Heart left ventricle (tissue), 16 donors: ENCODE results near the gene FOXN1. TPM values are rescaled to one million over a fixed set of nuclear protein-coding genes. Genes with fewer than 3 reads are reported as not detected.

Source experiments
- ATAC-seq, 4 donors: fragments of 200-7000 bp; cut with Tn5 transposase; one replicate each; pipeline ENCODE4 v1.9.1; 2020 to 2022; ENCODE audit warnings: moderate library complexity in 4 of 4, mild to moderate bottlenecking in 3 of 4, moderate number of reproducible peaks in 1 of 4
- DNase-seq, 5 donors: peaks; one replicate each; pipeline ENCODE4 v3.0.0-alpha.2; 2020
- H3K27ac ChIP-seq, 12 donors: fragments of 200-600 bp; sonication (generic) in 4 of 12; one replicate each; pipeline versions ENCODE4 v1.5.0 to v1.8.0; 2016 to 2022; ENCODE audit warnings: mild to moderate bottlenecking in 2 of 12
- H3K27me3 ChIP-seq, 9 donors: fragments of 200-600 bp; sonication (generic) in 2 of 9; one replicate each; pipeline versions ENCODE4 v1.5.1 to v1.8.0; 2016 to 2022; ENCODE audit warnings: mild to moderate bottlenecking in 3 of 9
- H3K36me3 ChIP-seq, 9 donors: fragments of 200-600 bp; sonication (generic) in 2 of 9; one replicate each; pipeline versions ENCODE4 v1.5.0 to v1.8.0; 2018 to 2022; ENCODE audit warnings: mild to moderate bottlenecking in 2 of 9
- H3K4me1 ChIP-seq, 12 donors: fragments of 200-600 bp; sonication (generic) in 4 of 12; one replicate each; pipeline versions ENCODE4 v1.5.0 to v1.8.0; 2016 to 2022; ENCODE audit warnings: mild to moderate bottlenecking in 3 of 12
- H3K4me3 ChIP-seq, 12 donors: fragments of 200-600 bp; sonication (generic) in 4 of 12; one replicate each; pipeline versions ENCODE4 v1.5.0 to v1.8.0; 2017 to 2022; ENCODE audit warnings: mild to moderate bottlenecking in 9 of 12, moderate library complexity in 4 of 12
- H3K9me3 ChIP-seq, 12 donors: fragments of 200-600 bp; sonication (generic) in 4 of 12; one replicate each; pipeline versions ENCODE4 v1.5.0 to v1.8.0; 2016 to 2022; ENCODE audit warnings: mild to moderate bottlenecking in 1 of 12
- POLR2A ChIP-seq, 2 donors: fragments of 450-650 bp; IDR thresholded peaks; one replicate each; pipeline ENCODE4 v1.6.1; 2017; ENCODE audit warnings: antibody characterized with exemption in 2 of 2, mild to moderate bottlenecking in 2 of 2, moderate library complexity in 2 of 2
- WGBS, 4 donors: extraction: QIAGEN DNeasy Blood & Tissue Kit in 2 of 4; methylation state at CpG; one replicate each; pipeline versions ENCODE4 v1.1.5 to v1.1.7; 2013 to 2018; 5-methylcytosine and 5-hydroxymethylcytosine counted together
- intact Hi-C, 10 donors: fragments of 100-400 bp; cut with DNase I; formaldehyde crosslinking; loops; one replicate each; pipeline versions ENCODE4 v1.11.1 to v1.14.2; 2022
- polyA plus RNA-seq, 2 donors: library from polyadenylated mRNA; stranded (reverse); fragments of 200-250 nt; gene quantifications; one replicate each; pipeline ENCODE4 v1.2.3, GENCODE V29; 2013
- total RNA-seq, 9 donors: library from RNA; depleted of rRNA in 2 of 9; stranded (reverse); fragments of >200 nt in 2 of 9; fragmentation: NEBNext Ultra II Directional in 3 of 9; extraction: Animal tissue kit (Norgen Biotek cat#: 25700) in 3 of 9; gene quantifications; one replicate each; pipeline versions ENCODE4 v1.1.0 to v1.2.4, GENCODE V29; 2016 to 2023
- TF ChIP-seq, protein P1 (sequence below), 12 donors: fragments of 200-600 bp; sonication (generic) in 4 of 12; IDR thresholded peaks; one replicate each; pipeline versions ENCODE4 v1.5.0 to v1.8.0; 2018 to 2022; ENCODE audit warnings: antibody characterized with exemption in 12 of 12, mild to moderate bottlenecking in 5 of 12
- donor health status: ischemic (EF 13 %, LVEDD 7.1; RV severe dilation, severe dysfunction).
- donor health status: healthy with polysubstance abuse.
- donor health status: DM: no; HTN: yes; CAD: no.
- donor health status: DM: no; HTN: no; CAD: no.
- donor health status: ischemic (EF 25% LVEDD 6.9; RV normal size, moderate dysfunction).
- donor health status: ischemic (EF 25% LVEDD 5.7; RV mildly dilated, moderate dysfunction).
- donor health status: healthy.
- donor health status: DM: yes; HTN: yes; CAD: no.
- donor health status: ischemic (EF 35%, LVEDD 5.7; RV mildly dilated, moderate dysfunction).
- donor health status: nonischemic (EF 11% LVEDD 7.7; RV severe dilation, severe dysfunction).
- donor health status: DM: yes; HTN: yes; CAD: no.
- donor health status: PGD.
- donor health status: ischemic (EF 29% LVEDD 5.4; RV normal size, mild dysfunction).
- donor health status: nonischemic (EF 23%, LVEDD 6.1; RV moderate dilation, normal function).

Gene FOXN1
- total and polyA plus RNA-seq, 11 donors = not detected

DNA sequence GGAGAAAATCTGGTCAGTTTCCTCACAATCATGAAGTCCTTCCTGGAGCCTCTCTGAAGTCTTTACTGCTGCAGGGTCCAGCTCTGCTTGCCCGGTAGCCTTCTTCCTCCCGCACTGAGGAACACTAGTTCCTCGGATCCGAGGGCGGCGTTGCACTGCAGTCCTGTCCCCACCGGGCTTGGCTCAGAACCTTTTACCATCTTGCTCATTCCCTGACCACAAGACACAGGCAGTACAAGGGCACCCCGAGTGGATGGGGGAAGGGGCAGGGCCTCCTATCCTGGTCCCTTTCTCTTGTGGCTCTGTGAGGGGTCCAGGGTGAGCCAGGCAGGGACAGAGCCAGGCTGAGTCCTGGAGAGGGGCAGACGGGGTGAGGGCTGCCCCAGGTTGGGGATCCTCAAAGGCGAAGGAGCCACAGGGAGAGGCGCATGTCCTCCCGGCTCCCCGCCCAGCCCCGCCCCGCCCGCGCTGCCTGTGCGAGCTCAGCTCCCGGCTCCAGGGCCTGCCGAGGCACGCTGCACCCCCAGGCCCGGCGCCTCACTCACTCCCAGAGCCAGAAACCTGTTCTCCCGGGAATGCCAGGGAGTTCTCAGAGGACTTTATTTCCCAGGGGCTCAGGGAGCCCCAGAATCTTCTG lies 1.5 kb downstream of the FOXN1 start:
- H3K27me3 ChIP-seq = peaks cover 0 to 47% (median 6%) of the 10 kb centered on the region in 9 donors
- DNase-seq (no peak), ATAC-seq (no peak)
- no peak overlapping the region for H3K4me3 ChIP-seq
- no peaks in the 10 kb centered on the region for H3K36me3 ChIP-seq
- no peaks in the 10 kb centered on the region for H3K4me1 ChIP-seq
- no peak for TF ChIP-seq POLR2A (IDR thresholded peaks at IDR 0.05)
- TF ChIP-seq, protein P1, sequence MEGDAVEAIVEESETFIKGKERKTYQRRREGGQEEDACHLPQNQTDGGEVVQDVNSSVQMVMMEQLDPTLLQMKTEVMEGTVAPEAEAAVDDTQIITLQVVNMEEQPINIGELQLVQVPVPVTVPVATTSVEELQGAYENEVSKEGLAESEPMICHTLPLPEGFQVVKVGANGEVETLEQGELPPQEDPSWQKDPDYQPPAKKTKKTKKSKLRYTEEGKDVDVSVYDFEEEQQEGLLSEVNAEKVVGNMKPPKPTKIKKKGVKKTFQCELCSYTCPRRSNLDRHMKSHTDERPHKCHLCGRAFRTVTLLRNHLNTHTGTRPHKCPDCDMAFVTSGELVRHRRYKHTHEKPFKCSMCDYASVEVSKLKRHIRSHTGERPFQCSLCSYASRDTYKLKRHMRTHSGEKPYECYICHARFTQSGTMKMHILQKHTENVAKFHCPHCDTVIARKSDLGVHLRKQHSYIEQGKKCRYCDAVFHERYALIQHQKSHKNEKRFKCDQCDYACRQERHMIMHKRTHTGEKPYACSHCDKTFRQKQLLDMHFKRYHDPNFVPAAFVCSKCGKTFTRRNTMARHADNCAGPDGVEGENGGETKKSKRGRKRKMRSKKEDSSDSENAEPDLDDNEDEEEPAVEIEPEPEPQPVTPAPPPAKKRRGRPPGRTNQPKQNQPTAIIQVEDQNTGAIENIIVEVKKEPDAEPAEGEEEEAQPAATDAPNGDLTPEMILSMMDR (IDR thresholded peaks at IDR 0.05) = no peak
- no peaks in the 10 kb centered on the region for H3K9me3 ChIP-seq
- no peak overlapping the region for H3K27ac ChIP-seq
- intact Hi-C loops = no loop called here
- 23 to 34% (median 30%) methylated on average over 12 to 24 of the region's 24 CpGs for WGBS, 4 donors

DNA sequence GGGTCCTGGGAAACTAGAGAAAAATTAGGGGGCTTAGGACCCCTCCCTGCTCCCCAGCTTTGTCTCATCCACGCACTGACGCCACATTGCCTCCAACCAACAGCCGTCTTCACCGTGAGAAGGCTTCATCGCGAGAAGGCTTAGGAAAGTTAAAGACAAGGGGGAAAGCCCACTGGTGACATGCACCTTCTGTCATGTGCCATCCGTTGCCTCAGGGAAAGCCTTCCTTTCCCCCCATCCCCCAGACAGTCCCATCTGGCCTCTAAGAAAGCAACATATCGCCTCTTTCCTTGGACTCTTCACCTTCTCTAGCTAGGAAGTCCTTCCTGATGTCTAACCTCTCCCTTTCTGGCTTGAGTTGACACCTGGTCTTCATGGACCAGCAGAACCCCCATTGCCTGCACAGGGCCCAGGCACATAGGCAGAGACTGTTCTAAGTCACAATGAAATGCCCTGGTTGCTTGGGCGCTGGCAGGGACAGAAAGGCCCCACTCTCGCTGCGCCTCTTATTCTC lies 2.1 kb downstream of the FOXN1 start:
- TF ChIP-seq POLR2A (IDR thresholded peaks at IDR 0.05) = no peak
- TF ChIP-seq, protein P1 (IDR thresholded peaks at IDR 0.05) = no peak
- peaks cover 0 to 50% (median 6%) of the 10 kb centered on the region in 9 donors for H3K27me3 ChIP-seq
- no peaks in the 10 kb centered on the region for H3K4me1 ChIP-seq
- H3K4me3 ChIP-seq = no peak overlapping the region
- no peaks in the 10 kb centered on the region for H3K9me3 ChIP-seq
- H3K27ac ChIP-seq = no peak overlapping the region
- DNase-seq = no peak
- no peaks in the 10 kb centered on the region for H3K36me3 ChIP-seq
- 57 to 67% (median 62%) methylated on average over 10 to 11 of the region's 11 CpGs for WGBS, 4 donors
- intact Hi-C loops = no loop called here
- ATAC-seq = no peak

DNA sequence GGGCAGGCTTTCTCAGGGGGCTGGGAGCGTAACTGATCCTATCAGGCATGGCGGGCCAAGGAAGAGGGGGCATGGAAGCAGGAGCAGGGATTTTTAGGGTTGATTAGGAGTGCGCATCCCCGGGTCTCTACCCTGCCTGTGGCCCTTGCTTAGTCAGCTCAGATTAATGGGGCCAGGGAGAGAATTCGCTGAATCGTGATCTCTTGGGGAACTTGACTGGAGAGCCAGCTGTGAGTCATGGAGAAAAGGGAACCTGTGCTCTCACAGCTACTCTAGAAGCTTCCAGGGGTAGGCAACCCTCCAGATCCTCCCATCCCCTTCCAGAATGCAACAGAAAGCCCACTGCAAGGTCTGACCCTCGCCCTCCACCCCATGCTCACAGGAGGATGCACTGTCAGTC lies 3.6 kb downstream of the FOXN1 start:
- no peaks in the 10 kb centered on the region for H3K36me3 ChIP-seq
- intact Hi-C loops = no loop called here
- H3K27ac ChIP-seq = no peak overlapping the region
- WGBS, 4 donors = 71 to 80% (median 76%) methylated on average over 7 of the region's 7 CpGs
- H3K9me3 ChIP-seq = no peaks in the 10 kb centered on the region
- peaks cover 0 to 60% (median 16%) of the 10 kb centered on the region in 9 donors for H3K27me3 ChIP-seq
- H3K4me3 ChIP-seq = no peak overlapping the region
- peak in 2 of 4 donors; percentile 18 to 43 for ATAC-seq
- H3K4me1 ChIP-seq = no peaks in the 10 kb centered on the region
- DNase-seq = no peak
- no peak for TF ChIP-seq POLR2A (IDR thresholded peaks at IDR 0.05)
- TF ChIP-seq, protein P1 (IDR thresholded peaks at IDR 0.05) = no peak

DNA sequence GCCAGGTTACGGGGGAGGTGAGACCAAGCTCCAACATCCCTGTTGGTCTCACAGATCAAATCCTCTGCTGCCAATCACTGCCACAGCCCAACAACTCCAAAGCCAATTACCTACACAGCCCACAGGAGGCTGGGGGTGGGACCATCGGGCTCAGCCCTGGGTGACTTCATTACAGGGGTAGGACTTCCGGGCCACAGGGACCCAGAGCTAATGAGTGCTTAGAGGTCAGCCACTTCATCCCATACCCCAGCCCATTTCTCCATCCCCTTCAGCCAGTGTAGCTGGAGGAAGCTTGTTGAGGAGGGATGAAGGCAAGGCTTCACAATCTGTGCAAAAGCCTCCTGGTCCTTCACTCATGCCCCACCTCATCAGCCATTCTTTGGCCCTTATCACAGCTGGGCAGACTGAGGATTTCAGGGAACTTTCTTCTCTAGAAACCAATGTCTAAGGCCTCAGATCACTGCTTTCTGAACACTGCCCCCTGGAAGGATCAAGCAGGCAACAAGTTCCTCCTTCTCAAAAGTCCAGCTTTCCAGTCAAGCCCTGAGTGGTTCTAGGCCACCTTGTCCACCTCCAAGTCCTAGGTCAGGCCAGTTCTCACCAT lies 5.8 kb downstream of the FOXN1 start:
- H3K36me3 ChIP-seq = no peaks in the 10 kb centered on the region
- H3K9me3 ChIP-seq = no peaks in the 10 kb centered on the region
- H3K4me1 ChIP-seq = no peaks in the 10 kb centered on the region
- intact Hi-C loops = no loop called here
- DNase-seq (no peak), ATAC-seq (no peak)
- H3K27me3 ChIP-seq = peaks cover 0 to 55% (median 16%) of the 10 kb centered on the region in 9 donors
- no peak overlapping the region for H3K27ac ChIP-seq
- whole genome bisulfite sequencing, 4 donors = 64 to 75% (median 71%) methylated on average over 3 of the region's 3 CpGs
- no peak overlapping the region for H3K4me3 ChIP-seq
- TF ChIP-seq, protein P1 (IDR thresholded peaks at IDR 0.05) = no peak
- no peak for TF ChIP-seq POLR2A (IDR thresholded peaks at IDR 0.05)
